ENCODE measurements around the gene IRF4. TPM values are rescaled to one million over a fixed set of nuclear protein-coding genes. Genes with fewer than 3 reads are reported as not detected.

The IRF4 gene
- total and polyA plus RNA-seq, 2 experiments from 2014 or later: 1.3 to 1.9 TPM

DNA sequence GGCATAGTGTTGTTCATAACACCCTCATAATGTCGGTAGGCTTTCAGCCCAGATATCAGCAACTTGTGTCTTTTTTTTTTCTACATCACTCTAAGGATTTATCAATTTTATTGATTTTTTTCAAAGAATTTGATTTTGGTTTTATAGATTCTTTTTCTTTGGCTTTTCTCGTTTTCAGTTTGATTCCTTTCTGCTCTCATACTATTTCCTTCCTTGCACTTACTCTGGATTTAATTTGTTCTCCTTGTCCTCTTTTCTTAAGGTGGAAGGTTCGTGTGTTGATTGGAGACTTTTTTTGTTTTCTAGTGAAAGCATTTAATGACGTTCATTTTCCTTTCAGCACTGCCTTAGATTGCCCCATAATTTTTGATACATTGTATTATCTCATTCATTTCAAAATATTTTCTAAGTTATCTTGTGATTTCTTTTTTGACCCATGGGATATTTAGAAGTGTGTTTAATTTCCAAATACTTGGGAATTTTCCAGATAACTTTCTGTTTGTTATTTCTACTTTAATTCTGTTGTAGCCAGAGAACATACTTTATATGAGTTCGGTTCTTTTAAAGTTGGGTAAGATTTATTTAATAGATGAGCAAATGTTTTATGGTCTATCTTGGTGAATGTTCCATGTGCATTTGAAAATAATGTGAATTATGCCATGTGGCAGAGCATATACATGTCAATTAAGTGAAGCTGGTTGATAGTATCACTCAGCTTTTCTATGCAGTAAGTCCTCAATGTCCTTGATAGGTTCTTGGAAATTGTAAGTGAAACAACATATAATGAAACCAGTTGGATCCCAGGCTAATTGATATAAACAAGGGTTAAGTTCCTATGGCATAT is 62.8 kb downstream of the IRF4 start:
- H3K4me3 Mint-ChIP-seq: no peak overlapping the region
- 0 out of 2 replicates have a peak, but pooled peaks cover 4% of the 10 kb centered on the region for H3K9me2 ChIP-seq (ENCODE audit: insufficient read depth)
- H3K27me3 ChIP-seq (ENCODE audit: insufficient read depth): no peaks in the 10 kb centered on the region
- no peak for DNase-seq (ENCODE audit: low spot score)
- no peak overlapping the region for H3K27ac ChIP-seq (ENCODE audit: low read depth)
- H3K4me1 Mint-ChIP-seq: peaks cover 8% of the 10 kb centered on the region
- no peak overlapping the region; the same call in 1 of the 2 replicates for H3K27ac Mint-ChIP-seq
- no peaks in the 10 kb centered on the region for H3K27me3 Mint-ChIP-seq (ENCODE audit: insufficient read depth, low read depth, poor library complexity)
- H3K4me2 ChIP-seq: no peak overlapping the region
- H3K4me3 ChIP-seq: no peak overlapping the region
- no peak for ATAC-seq
- H3K36me3 Mint-ChIP-seq (ENCODE audit: low read depth): peaks cover 9% of the 10 kb centered on the region; the same call in 2 of the 3 replicates
- peaks cover 32% of the 10 kb centered on the region for H3K9me3 Mint-ChIP-seq
- TF ChIP-seq, protein P1, sequence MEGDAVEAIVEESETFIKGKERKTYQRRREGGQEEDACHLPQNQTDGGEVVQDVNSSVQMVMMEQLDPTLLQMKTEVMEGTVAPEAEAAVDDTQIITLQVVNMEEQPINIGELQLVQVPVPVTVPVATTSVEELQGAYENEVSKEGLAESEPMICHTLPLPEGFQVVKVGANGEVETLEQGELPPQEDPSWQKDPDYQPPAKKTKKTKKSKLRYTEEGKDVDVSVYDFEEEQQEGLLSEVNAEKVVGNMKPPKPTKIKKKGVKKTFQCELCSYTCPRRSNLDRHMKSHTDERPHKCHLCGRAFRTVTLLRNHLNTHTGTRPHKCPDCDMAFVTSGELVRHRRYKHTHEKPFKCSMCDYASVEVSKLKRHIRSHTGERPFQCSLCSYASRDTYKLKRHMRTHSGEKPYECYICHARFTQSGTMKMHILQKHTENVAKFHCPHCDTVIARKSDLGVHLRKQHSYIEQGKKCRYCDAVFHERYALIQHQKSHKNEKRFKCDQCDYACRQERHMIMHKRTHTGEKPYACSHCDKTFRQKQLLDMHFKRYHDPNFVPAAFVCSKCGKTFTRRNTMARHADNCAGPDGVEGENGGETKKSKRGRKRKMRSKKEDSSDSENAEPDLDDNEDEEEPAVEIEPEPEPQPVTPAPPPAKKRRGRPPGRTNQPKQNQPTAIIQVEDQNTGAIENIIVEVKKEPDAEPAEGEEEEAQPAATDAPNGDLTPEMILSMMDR (conservative IDR thresholded peaks at IDR 0.05; ENCODE audit: low read depth in 2 of 2): no peak
- TF ChIP-seq JUNB (IDR thresholded peaks at IDR 0.05; ENCODE audit: unreplicated experiment) (no peak), EZH2phosphoT487 (IDR thresholded peaks at IDR 0.05; ENCODE audit: unreplicated experiment) (no peak), NANOG (IDR thresholded peaks at IDR 0.05; ENCODE audit: borderline replicate concordance) (no peak), ZNF114 (CRISPR knock-in tag; IDR thresholded peaks at IDR 0.05) (no peak), CREB1 (CRISPR knock-in tag; IDR thresholded peaks at IDR 0.05; ENCODE audit: low read depth) (no peak), STAT1 (IDR thresholded peaks at IDR 0.05; ENCODE audit: unreplicated experiment) (no peak)
- H3K79me2 ChIP-seq (replicated peaks; ENCODE audit: insufficient read depth): no peaks in the 10 kb centered on the region
- no peak overlapping the region for H2AFZ ChIP-seq
- H3K4me1 ChIP-seq (ENCODE audit: insufficient read depth): no peaks in the 10 kb centered on the region
- H3K36me3 ChIP-seq (ENCODE audit: insufficient read depth): no peaks in the 10 kb centered on the region; the same call in 1 of the 2 replicates
- no peaks in the 10 kb centered on the region for H3F3A ChIP-seq (replicated peaks; ENCODE audit: low read depth)
- H4K20me1 ChIP-seq (replicated peaks; ENCODE audit: insufficient read depth): no peaks in the 10 kb centered on the region

DNA sequence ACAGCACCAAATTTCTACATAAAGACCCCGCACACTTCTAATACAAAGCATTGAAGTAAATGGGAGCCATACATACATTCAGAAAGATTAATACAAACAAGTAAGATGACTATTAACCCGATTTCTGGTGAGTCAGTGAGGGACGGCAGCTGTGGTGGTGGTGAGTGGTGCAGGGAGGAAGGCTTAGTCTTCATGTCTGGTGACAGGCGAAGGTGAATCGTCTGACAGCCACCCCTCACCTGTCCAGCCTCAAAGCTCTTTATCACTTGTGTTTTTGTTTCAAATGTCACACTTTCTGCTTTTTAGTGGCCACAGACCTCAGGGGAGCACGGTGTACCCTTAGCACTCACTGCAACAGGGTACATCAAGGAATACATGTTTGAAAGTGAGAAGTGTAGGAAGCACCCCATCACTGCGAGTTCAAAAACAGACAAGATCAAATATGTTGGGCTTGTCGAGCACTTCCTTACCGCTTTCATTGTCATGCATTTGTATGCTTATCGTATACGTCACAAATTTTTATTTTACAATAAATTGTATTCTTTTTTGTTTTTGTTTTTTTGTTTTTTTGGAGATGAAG is 63.5 kb downstream of the IRF4 start:
- H3K4me1 ChIP-seq (ENCODE audit: insufficient read depth): no peaks in the 10 kb centered on the region
- no peaks in the 10 kb centered on the region for H3K27me3 ChIP-seq (ENCODE audit: insufficient read depth)
- no peaks in the 10 kb centered on the region for H3K79me2 ChIP-seq (replicated peaks; ENCODE audit: insufficient read depth)
- H3K9me3 Mint-ChIP-seq: peaks cover 28% of the 10 kb centered on the region
- H3K4me1 Mint-ChIP-seq: peaks cover 8% of the 10 kb centered on the region
- H2AFZ ChIP-seq: 0 out of 2 replicates have a peak overlapping the region, but pooled peaks have one; percentile 28
- H3K27ac ChIP-seq (ENCODE audit: low read depth): no peak overlapping the region
- no peak overlapping the region for H3K4me3 Mint-ChIP-seq
- no peak overlapping the region for H3K4me2 ChIP-seq
- no peak overlapping the region for H3K4me3 ChIP-seq
- H3K9me2 ChIP-seq (ENCODE audit: insufficient read depth): 0 out of 2 replicates have a peak, but pooled peaks cover 4% of the 10 kb centered on the region
- ATAC-seq (no peak), DNase-seq (ENCODE audit: low spot score) (no peak)
- H3K27ac Mint-ChIP-seq: no peak overlapping the region
- no peaks in the 10 kb centered on the region for H3K27me3 Mint-ChIP-seq (ENCODE audit: insufficient read depth, low read depth, poor library complexity)
- peaks cover 6% of the 10 kb centered on the region; the same call in 1 of the 3 replicates for H3K36me3 Mint-ChIP-seq (ENCODE audit: low read depth)
- H3K36me3 ChIP-seq (ENCODE audit: insufficient read depth): no peaks in the 10 kb centered on the region; the same call in 1 of the 2 replicates
- no peaks in the 10 kb centered on the region for H4K20me1 ChIP-seq (replicated peaks; ENCODE audit: insufficient read depth)
- H3F3A ChIP-seq (replicated peaks; ENCODE audit: low read depth): no peaks in the 10 kb centered on the region
- TF ChIP-seq CREB1 (CRISPR knock-in tag; IDR thresholded peaks at IDR 0.05; ENCODE audit: low read depth) (no peak), ZNF114 (CRISPR knock-in tag; IDR thresholded peaks at IDR 0.05) (no peak), ZNF331 (CRISPR knock-in tag; IDR thresholded peaks at IDR 0.05; ENCODE audit: low read depth) (no peak), EZH2phosphoT487 (IDR thresholded peaks at IDR 0.05; ENCODE audit: unreplicated experiment) (no peak)
- TF ChIP-seq, protein P2, sequence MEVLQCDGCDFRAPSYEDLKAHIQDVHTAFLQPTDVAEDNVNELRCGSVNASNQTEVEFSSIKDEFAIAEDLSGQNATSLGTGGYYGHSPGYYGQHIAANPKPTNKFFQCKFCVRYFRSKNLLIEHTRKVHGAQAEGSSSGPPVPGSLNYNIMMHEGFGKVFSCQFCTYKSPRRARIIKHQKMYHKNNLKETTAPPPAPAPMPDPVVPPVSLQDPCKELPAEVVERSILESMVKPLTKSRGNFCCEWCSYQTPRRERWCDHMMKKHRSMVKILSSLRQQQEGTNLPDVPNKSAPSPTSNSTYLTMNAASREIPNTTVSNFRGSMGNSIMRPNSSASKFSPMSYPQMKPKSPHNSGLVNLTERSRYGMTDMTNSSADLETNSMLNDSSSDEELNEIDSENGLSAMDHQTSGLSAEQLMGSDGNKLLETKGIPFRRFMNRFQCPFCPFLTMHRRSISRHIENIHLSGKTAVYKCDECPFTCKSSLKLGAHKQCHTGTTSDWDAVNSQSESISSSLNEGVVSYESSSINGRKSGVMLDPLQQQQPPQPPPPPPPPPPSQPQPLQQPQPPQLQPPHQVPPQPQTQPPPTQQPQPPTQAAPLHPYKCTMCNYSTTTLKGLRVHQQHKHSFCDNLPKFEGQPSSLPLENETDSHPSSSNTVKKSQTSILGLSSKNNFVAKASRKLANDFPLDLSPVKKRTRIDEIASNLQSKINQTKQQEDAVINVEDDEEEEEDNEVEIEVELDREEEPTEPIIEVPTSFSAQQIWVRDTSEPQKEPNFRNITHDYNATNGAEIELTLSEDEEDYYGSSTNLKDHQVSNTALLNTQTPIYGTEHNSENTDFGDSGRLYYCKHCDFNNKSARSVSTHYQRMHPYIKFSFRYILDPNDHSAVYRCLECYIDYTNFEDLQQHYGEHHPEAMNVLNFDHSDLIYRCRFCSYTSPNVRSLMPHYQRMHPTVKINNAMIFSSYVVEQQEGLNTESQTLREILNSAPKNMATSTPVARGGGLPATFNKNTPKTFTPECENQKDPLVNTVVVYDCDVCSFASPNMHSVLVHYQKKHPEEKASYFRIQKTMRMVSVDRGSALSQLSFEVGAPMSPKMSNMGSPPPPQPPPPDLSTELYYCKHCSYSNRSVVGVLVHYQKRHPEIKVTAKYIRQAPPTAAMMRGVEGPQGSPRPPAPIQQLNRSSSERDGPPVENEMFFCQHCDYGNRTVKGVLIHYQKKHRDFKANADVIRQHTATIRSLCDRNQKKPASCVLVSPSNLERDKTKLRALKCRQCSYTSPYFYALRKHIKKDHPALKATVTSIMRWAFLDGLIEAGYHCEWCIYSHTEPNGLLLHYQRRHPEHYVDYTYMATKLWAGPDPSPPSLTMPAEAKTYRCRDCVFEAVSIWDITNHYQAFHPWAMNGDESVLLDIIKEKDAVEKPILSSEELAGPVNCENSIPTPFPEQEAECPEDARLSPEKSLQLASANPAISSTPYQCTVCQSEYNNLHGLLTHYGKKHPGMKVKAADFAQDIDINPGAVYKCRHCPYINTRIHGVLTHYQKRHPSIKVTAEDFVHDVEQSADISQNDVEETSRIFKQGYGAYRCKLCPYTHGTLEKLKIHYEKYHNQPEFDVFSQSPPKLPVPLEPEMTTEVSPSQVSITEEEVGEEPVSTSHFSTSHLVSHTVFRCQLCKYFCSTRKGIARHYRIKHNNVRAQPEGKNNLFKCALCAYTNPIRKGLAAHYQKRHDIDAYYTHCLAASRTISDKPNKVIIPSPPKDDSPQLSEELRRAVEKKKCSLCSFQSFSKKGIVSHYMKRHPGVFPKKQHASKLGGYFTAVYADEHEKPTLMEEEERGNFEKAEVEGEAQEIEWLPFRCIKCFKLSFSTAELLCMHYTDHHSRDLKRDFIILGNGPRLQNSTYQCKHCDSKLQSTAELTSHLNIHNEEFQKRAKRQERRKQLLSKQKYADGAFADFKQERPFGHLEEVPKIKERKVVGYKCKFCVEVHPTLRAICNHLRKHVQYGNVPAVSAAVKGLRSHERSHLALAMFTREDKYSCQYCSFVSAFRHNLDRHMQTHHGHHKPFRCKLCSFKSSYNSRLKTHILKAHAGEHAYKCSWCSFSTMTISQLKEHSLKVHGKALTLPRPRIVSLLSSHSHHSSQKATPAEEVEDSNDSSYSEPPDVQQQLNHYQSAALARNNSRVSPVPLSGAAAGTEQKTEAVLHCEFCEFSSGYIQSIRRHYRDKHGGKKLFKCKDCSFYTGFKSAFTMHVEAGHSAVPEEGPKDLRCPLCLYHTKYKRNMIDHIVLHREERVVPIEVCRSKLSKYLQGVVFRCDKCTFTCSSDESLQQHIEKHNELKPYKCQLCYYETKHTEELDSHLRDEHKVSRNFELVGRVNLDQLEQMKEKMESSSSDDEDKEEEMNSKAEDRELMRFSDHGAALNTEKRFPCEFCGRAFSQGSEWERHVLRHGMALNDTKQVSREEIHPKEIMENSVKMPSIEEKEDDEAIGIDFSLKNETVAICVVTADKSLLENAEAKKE (CRISPR knock-in tag; IDR thresholded peaks at IDR 0.05): no peak
- TF ChIP-seq, protein P1 (conservative IDR thresholded peaks at IDR 0.05; ENCODE audit: low read depth in 2 of 2): no peak

Data from GM23338 (cell line).